Smooth muscle cell of trachea (primary cell): Measurements from ENCODE around the gene ZFAND3. TPM values are rescaled to one million over a fixed set of nuclear protein-coding genes. Genes with fewer than 3 reads are reported as not detected.

Source experiments
- total RNA-seq: library from RNA; depleted of rRNA; stranded (reverse); fragments of >200 nt; gene quantifications from 2 replicates; pipeline ENCODE4 v1.2.1, GENCODE V29; 2014

ZFAND3 gene, protein sequence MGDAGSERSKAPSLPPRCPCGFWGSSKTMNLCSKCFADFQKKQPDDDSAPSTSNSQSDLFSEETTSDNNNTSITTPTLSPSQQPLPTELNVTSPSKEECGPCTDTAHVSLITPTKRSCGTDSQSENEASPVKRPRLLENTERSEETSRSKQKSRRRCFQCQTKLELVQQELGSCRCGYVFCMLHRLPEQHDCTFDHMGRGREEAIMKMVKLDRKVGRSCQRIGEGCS
- 28.8 and 32.6 TPM in 2 replicates for total RNA-seq

DNA sequence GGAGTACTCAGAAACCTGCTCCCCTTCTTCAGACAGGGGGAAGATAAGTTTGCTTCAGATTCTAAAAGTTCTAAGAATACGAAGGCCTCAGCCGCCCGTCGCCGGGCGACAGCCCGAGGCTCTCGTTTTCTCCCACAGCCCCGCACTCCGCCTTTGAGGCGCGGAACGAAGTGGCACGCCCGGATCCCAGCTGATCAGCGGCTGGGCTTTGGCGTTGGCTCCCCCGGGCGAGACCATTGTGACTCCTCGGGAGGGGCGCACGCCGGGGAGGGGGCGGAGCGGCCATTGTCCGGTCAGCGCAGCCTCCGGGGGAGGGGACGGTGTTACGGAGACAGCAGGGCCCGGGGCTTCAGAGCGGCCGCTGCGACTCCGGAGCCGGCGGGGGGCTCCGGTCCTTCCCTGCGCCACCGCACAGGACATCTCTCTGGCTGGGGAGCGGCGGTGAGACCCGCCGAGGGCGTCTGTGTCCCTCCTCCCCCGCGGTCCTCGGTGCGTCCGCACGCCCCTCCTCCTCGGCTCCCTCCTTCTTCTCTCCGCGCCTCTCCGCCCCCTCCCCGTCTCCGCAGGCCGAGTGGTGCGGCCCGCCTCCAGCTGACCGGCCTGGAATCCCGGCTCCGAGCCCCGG, at the start of gene ZFAND3:
ZFAND3 (plus strand) TSS at position 551 of the 625 bp plus-strand sequence. CDS start 219 bp downstream, outside the sequence.

Other genes starting within 250 kb of the ZFAND3 start
- 8.9 and 10.8 TPM in 2 replicates for gene MDGA1, start 121.8 kb upstream of the ZFAND3 start, total RNA-seq